ENCODE measurements around the gene SHISA7. TPM values are rescaled to one million over a fixed set of nuclear protein-coding genes. Genes with fewer than 3 reads are reported as not detected.

Gene SHISA7
- not detected in 2 replicates for total RNA-seq (2014; rRNA removed; shearing (Covaris generic); ENCODE audit: low replicate concordance)

DNA sequence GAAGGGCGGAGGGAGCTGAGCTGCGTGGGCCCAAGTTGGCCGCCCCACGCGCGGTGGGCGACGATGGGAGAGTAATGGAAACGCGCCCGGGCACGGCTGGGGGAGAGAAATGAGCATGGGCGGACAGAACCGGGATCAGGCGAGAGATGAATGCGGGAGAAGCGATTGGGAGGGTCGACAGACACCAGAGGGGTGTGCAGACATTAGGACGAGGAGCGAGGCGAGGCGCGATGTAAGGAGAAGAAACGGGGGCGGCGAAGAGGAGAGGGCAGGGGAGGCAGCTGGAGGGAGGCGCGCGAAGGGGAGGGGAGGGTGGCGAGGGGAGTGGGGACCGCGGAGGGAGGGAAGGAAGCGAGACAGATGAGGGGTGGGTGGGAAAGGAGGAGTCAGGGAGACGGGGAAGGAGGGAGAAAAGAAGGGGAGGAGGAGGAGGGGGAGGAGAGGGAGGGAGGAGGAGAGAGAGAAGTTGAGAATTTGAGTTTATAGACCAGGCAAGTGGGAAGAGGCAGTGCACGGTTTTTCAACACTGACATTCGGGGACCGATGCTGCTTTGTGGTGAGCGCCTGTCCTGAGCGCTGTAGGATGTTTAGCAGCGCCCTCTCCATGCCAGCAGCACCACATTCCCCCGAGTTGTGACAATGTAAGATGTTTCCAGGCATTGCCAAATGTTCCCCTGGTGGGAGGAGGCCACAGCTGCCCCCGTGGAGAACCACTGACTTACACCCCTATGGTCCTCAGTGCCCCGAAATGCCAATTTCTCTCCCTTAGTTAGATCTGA lies at the start of gene SHISA7:
SHISA7 (minus strand) TSS at position 256 of the 779 bp plus-strand sequence. CDS start 437 bp downstream, outside the sequence.
- H3K4me3 ChIP-seq (ENCODE audit: low read length) = no peak within 1 kb of the TSS
- H3K4me2 ChIP-seq (ENCODE audit: low read depth, low read length, poor library complexity, severe bottlenecking) = no peak within 1 kb of the TSS
- H3K36me3 ChIP-seq (ENCODE audit: insufficient read depth, low read length) = no peaks in the 10 kb centered on the region
- H3K27ac ChIP-seq (ENCODE audit: low read length) = no peak within 1 kb of the TSS
- no peaks in the 10 kb centered on the region for H4K20me1 ChIP-seq (ENCODE audit: insufficient read depth, low read depth, low read length)
- no peaks in the 10 kb centered on the region for H3K4me1 ChIP-seq (ENCODE audit: low read length)
- H3K9me3 ChIP-seq (ENCODE audit: low read length) = no peaks in the 10 kb centered on the region
- H3K9me2 ChIP-seq (replicated peaks; ENCODE audit: insufficient read depth, low read length) = no peaks in the 10 kb centered on the region
- DNase-seq = no peak
- no peaks in the 10 kb centered on the region for H3K79me2 ChIP-seq (ENCODE audit: low read length)
- H3K27me3 ChIP-seq (ENCODE audit: low read length) = no peaks in the 10 kb centered on the region
- no peak within 1 kb of the TSS for H2AFZ ChIP-seq (ENCODE audit: low read length)
- H3K9ac ChIP-seq (ENCODE audit: low read length) = no peak within 1 kb of the TSS

DNA sequence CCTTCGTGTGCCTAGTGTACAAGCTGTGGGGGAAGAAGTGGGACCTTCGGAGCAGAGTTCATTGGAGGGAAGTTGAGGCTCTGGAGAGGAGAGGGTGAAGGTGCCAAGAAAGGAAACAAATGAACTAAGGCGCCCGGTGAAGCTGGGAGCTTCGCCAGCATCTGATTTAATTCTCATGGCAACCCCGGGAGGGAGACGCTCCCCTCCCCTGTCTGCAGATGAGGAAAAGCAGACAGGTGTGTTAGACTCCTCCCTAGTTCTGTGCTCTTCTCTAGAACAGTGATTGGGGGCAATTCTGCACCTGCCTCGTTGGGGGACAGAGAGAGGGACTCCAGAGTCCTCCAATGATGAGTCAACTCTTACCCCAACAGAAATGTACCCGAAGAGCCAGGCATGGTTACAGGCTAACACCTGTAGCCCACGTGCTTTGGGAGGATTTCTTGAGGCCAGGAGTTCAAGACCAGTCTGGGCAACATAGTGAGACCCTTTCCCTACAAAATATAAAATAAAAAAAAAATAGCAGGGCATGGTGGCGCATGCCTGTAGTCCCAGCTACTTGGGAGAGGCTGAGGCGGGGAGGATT lies 49.4 kb upstream of the SHISA7 start:
- Histone ChIP-seq H3K4me2 (ENCODE audit: low read depth, low read length, poor library complexity, severe bottlenecking) (no peak overlapping the region), H3K4me3 (ENCODE audit: low read length) (no peak overlapping the region), H3K36me3 (ENCODE audit: insufficient read depth, low read length) (no peaks in the 10 kb centered on the region), H3K4me1 (ENCODE audit: low read length) (peaks cover 7% of the 10 kb centered on the region), H3K27ac (ENCODE audit: low read length) (no peak overlapping the region), H2AFZ (ENCODE audit: low read length) (no peak overlapping the region), H4K20me1 (ENCODE audit: insufficient read depth, low read depth, low read length) (peaks cover 4% of the 10 kb centered on the region; the same call in 1 of the 2 replicates), H3K9me2 (replicated peaks; ENCODE audit: insufficient read depth, low read length) (no peaks in the 10 kb centered on the region), H3K9me3 (ENCODE audit: low read length) (no peaks in the 10 kb centered on the region), H3K27me3 (ENCODE audit: low read length) (no peaks in the 10 kb centered on the region), H3K9ac (ENCODE audit: low read length) (no peak overlapping the region), H3K79me2 (ENCODE audit: low read length) (no peaks in the 10 kb centered on the region)
- no peak for DNase-seq

DNA sequence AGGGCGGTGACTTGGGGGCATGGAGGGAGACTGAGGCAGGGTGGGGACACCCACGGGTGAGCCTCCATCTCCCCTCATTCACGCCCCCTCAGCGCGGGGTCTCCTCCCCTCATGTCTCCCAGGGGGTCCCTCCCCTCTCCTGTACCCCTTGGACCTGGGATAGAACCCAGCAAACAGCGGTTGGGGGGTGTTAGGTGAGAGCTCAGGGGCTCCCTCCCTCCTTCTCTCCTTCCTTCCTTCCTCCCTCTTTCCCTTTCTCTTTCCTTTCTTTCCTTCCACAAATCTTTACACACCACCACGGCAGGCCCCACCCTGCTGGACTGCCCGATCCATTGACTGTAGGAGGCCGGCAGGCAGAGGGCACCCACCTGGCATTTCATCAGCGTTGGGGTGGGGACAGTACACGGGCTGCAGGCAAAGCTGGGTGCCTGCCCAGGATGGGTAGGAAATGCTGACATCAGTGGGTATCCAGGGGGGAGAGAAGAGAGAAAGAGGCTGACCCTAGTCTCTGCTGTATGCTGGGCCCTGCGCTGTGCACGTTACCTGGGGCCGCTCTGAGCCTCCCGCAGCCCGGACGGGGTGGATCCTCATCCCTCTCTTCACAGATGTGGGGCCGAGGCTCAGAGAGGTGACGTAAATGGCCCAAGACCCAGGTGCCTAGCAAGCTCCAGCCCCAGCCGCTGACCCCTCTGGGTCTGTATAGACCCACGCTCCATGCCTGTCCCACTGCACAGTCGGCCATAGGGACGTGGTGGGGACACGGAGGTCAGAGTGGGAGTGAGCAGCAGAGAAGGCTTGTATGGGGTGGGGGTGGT lies 48.7 kb upstream of the SHISA7 start:
- H3K9me2 ChIP-seq (replicated peaks; ENCODE audit: insufficient read depth, low read length) = no peaks in the 10 kb centered on the region
- no peaks in the 10 kb centered on the region for H3K27me3 ChIP-seq (ENCODE audit: low read length)
- no peak overlapping the region for H3K4me3 ChIP-seq (ENCODE audit: low read length)
- H2AFZ ChIP-seq (ENCODE audit: low read length) = no peak overlapping the region
- H3K4me2 ChIP-seq (ENCODE audit: low read depth, low read length, poor library complexity, severe bottlenecking) = no peak overlapping the region
- H3K79me2 ChIP-seq (ENCODE audit: low read length) = no peaks in the 10 kb centered on the region
- DNase-seq = no peak
- H4K20me1 ChIP-seq (ENCODE audit: insufficient read depth, low read depth, low read length) = peaks cover 9% of the 10 kb centered on the region; the same call in 1 of the 2 replicates
- H3K4me1 ChIP-seq (ENCODE audit: low read length) = peaks cover 13% of the 10 kb centered on the region
- no peak overlapping the region for H3K9ac ChIP-seq (ENCODE audit: low read length)
- H3K27ac ChIP-seq (ENCODE audit: low read length) = no peak overlapping the region
- no peaks in the 10 kb centered on the region for H3K9me3 ChIP-seq (ENCODE audit: low read length)
- no peaks in the 10 kb centered on the region for H3K36me3 ChIP-seq (ENCODE audit: insufficient read depth, low read length)

DNA sequence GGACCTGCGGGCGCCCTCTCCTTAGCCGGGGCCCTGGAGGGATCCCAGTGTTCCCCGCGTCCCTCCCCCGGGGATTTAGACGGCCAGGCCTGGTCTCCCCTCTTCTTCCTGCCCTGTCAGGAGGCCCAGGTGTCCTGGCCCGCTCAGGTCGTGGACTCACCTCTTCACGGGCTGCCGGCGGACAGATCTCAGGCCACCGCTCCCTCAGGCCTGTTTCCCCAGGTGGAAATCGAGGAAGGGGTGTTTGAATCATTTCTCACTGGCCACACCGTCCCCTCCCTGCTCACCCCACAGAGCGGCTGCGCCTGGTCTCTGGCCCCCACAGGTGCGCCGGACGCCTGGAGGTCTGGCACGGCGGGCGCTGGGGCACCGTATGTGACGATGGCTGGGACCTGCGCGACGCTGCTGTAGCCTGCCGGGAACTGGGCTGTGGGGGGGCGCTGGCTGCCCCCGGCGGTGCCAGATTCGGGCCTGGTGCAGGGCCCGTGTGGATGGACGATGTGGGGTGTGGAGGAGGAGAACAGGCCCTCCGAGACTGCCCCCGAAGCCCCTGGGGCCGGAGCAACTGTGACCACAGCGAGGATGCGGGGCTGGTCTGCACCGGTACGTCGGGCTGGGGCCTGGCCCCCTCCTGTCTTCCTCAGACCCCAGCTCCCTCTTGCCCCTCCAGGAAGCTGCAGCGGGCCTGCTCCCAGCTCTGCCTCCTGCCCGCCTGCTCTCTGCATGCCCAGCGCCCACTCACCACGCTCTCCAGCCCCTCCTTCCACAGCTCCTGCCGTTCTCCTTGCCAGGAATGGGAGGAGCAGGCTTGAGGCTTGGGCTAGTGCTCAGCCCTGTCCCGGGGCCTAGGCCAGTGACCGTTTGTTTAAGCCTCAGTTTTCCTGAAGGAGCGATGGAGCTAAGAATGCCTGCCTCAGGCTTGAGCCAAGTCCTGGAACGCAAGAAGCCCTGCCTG lies 47.7 kb upstream of the SHISA7 start:
- no peak overlapping the region for H3K9ac ChIP-seq (ENCODE audit: low read length)
- no peak for DNase-seq
- H3K4me3 ChIP-seq (ENCODE audit: low read length) = no peak overlapping the region
- H4K20me1 ChIP-seq (ENCODE audit: insufficient read depth, low read depth, low read length) = peaks cover 9% of the 10 kb centered on the region; the same call in 1 of the 2 replicates
- H2AFZ ChIP-seq (ENCODE audit: low read length) = no peak overlapping the region
- no peak overlapping the region for H3K4me2 ChIP-seq (ENCODE audit: low read depth, low read length, poor library complexity, severe bottlenecking)
- no peaks in the 10 kb centered on the region for H3K79me2 ChIP-seq (ENCODE audit: low read length)
- no peak overlapping the region for H3K27ac ChIP-seq (ENCODE audit: low read length)
- H3K27me3 ChIP-seq (ENCODE audit: low read length) = no peaks in the 10 kb centered on the region
- no peaks in the 10 kb centered on the region for H3K9me3 ChIP-seq (ENCODE audit: low read length)
- H3K36me3 ChIP-seq (ENCODE audit: insufficient read depth, low read length) = no peaks in the 10 kb centered on the region
- H3K4me1 ChIP-seq (ENCODE audit: low read length) = peaks cover 18% of the 10 kb centered on the region
- no peaks in the 10 kb centered on the region for H3K9me2 ChIP-seq (replicated peaks; ENCODE audit: insufficient read depth, low read length)

DNA sequence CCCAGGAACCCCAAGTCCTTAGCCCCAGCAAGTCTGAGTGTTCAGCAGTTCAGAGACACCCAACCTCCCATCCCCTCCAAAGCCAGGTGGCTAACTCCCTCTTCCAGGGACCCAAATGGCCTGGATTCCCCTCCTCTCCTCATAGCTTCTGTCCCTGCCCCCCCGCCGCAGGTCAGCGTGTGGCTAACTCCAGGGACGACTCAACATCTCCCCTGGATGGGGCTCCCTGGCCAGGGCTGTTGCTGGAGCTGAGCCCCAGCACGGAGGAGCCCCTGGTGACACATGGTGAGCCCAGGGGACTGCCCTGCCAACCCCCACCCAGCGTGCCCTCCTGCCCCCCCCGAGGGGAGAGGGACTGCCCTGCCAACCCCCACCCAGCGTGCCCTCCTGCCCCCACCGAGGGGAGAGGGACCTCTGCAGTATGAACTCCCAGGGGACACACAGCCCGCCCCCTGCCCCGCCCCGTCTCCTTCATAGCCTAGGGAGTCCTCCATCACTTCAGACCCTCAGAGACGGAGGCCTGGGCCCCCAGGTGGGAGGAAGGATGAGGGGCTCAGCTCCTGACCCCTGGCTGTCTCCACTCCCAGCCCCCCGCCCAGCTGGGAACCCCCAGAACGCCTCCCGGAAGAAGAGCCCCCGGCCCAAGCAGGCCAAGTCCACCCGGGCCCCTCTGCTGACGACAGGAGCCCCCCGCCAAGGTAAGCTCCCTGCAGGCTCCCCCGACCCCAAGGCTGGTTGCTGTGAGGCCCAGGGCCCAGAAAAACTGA lies 46.8 kb upstream of the SHISA7 start:
- Histone ChIP-seq H3K36me3 (ENCODE audit: insufficient read depth, low read length) (no peaks in the 10 kb centered on the region), H3K4me3 (ENCODE audit: low read length) (no peak overlapping the region), H2AFZ (ENCODE audit: low read length) (no peak overlapping the region), H3K9me3 (ENCODE audit: low read length) (no peaks in the 10 kb centered on the region), H3K4me1 (ENCODE audit: low read length) (peaks cover 22% of the 10 kb centered on the region), H4K20me1 (ENCODE audit: insufficient read depth, low read depth, low read length) (peaks cover 9% of the 10 kb centered on the region; the same call in 1 of the 2 replicates), H3K4me2 (ENCODE audit: low read depth, low read length, poor library complexity, severe bottlenecking) (no peak overlapping the region), H3K9me2 (replicated peaks; ENCODE audit: insufficient read depth, low read length) (no peaks in the 10 kb centered on the region), H3K79me2 (ENCODE audit: low read length) (no peaks in the 10 kb centered on the region), H3K9ac (ENCODE audit: low read length) (no peak overlapping the region), H3K27ac (ENCODE audit: low read length) (no peak overlapping the region), H3K27me3 (ENCODE audit: low read length) (no peaks in the 10 kb centered on the region)
- DNase-seq = no peak

DNA sequence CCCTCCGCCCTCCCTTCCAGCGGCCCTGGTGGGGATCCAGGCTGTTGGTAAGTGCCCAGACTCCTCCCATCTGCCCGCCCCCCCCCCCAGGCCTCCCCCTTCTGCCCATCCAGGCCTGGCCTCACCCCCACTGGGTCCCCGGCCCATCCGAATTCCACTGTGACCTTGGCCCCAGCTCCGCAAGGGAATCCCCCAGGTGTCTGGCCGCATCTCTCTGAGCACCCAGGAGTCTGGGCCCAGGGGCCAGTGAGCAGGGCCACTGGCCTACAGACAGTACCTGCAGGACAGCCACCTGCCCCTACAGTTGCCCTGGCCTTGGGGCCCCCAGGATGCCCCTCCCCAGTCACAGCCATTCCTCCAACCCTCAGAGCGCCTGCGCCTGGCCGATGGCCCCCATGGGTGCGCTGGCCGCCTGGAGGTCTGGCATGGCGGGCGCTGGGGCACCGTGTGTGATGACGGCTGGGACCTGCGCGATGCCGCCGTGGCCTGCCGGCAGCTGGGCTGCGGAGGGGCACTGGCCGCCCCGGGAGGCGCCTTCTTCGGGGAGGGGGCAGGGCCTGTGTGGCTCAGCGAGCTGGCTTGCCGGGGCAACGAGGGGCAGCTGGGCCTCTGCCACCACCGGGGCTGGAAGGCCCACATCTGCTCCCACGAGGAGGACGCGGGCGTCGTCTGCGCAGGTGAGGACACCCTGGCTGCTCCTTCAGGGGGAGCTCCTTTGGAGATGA lies 46.0 kb upstream of the SHISA7 start:
- Histone ChIP-seq H3K4me1 (ENCODE audit: low read length) (peaks cover 29% of the 10 kb centered on the region), H3K9me2 (replicated peaks; ENCODE audit: insufficient read depth, low read length) (no peaks in the 10 kb centered on the region), H3K27me3 (ENCODE audit: low read length) (no peaks in the 10 kb centered on the region), H4K20me1 (ENCODE audit: insufficient read depth, low read depth, low read length) (peaks cover 9% of the 10 kb centered on the region; the same call in 1 of the 2 replicates), H3K9ac (ENCODE audit: low read length) (no peak overlapping the region), H3K4me3 (ENCODE audit: low read length) (no peak overlapping the region), H3K36me3 (ENCODE audit: insufficient read depth, low read length) (no peaks in the 10 kb centered on the region), H2AFZ (ENCODE audit: low read length) (no peak overlapping the region), H3K4me2 (ENCODE audit: low read depth, low read length, poor library complexity, severe bottlenecking) (no peak overlapping the region), H3K79me2 (ENCODE audit: low read length) (no peaks in the 10 kb centered on the region), H3K27ac (ENCODE audit: low read length) (no peak overlapping the region), H3K9me3 (ENCODE audit: low read length) (no peaks in the 10 kb centered on the region)
- no peak for DNase-seq

Measured in Karpas-422 (cell line).